Forelimb muscle (tissue), 1 donor: ENCODE results near the gene FZR1. TPM values are rescaled to one million over a fixed set of nuclear protein-coding genes. Genes with fewer than 3 reads are reported as not detected.

Experiments used
- polyA plus RNA-seq: library from polyadenylated mRNA; unstranded; fragments of 120-200 nt; gene quantifications from one replicate; pipeline ENCODE4 v1.2.1, GENCODE V29; 2013; ENCODE audit not compliant: insufficient read length

The FZR1 gene
- polyA plus RNA-seq, 1 donor, result 26.9 TPM

Other genes starting within 250 kb of the FZR1 start
- 35.4 TPM for gene NFIC, start 139.7 kb upstream of the FZR1 start, polyA plus RNA-seq
- 0.22 TPM for gene SMIM24, start 25.8 kb upstream of the FZR1 start, polyA plus RNA-seq
- gene SMIM44, start 22.9 kb upstream of the FZR1 start, polyA plus RNA-seq, result not detected
- 6.8 TPM for gene DOHH, start 5.6 kb upstream of the FZR1 start, polyA plus RNA-seq
- 4.5 TPM for gene TEKTIP1, start 32.9 kb downstream of the FZR1 start, polyA plus RNA-seq
- 25.2 TPM for gene MFSD12, start 51.3 kb downstream of the FZR1 start, polyA plus RNA-seq
- 34.1 TPM for gene HMG20B, start 66.6 kb downstream of the FZR1 start, polyA plus RNA-seq
- 1.4 TPM for gene GIPC3, start 79.2 kb downstream of the FZR1 start, polyA plus RNA-seq
- gene TBXA2R, start 100.6 kb downstream of the FZR1 start, polyA plus RNA-seq, result 1.7 TPM
- 18.9 TPM for gene CACTIN, start 120.5 kb downstream of the FZR1 start, polyA plus RNA-seq
- 22.0 TPM for gene PIP5K1C, start 194.2 kb downstream of the FZR1 start, polyA plus RNA-seq
- gene TJP3, start 202.1 kb downstream of the FZR1 start, polyA plus RNA-seq, result 0.46 TPM